ENCODE data around the gene SLC7A8.

GRCh38 chr14:23227566-23227965, 44.1 kb upstream of the SLC7A8 start:
- TF ChIP-seq CTCF (IDR thresholded peaks at IDR 0.05) (no peak), EP300 (IDR thresholded peaks at IDR 0.05) (no peak), POLR2A (IDR thresholded peaks at IDR 0.05) (no peak)

Data from tibial nerve (tissue), 4 donors.